ENCODE results near the gene VPS37D.

GRCh38 chr7:73718438-73718881, 50.8 kb downstream of the VPS37D start:
- TF ChIP-seq CTCF (conservative IDR thresholded peaks at IDR 0.05; ENCODE audit: low read depth in 2 of 2) (no peak), EZH2phosphoT487 (IDR thresholded peaks at IDR 0.05; ENCODE audit: unreplicated experiment) (no peak), JUNB (IDR thresholded peaks at IDR 0.05; ENCODE audit: unreplicated experiment) (no peak), EZH2 (IDR thresholded peaks at IDR 0.05; ENCODE audit: low read depth, unreplicated experiment) (no peak), POLR2AphosphoS5 (IDR thresholded peaks at IDR 0.05; ENCODE audit: low read depth) (no peak), CREB1 (CRISPR knock-in tag; IDR thresholded peaks at IDR 0.05; ENCODE audit: low read depth) (no peak), ZNF114 (CRISPR knock-in tag; IDR thresholded peaks at IDR 0.05) (no peak)

All from GM23338 (cell line).